ENCODE data around the gene C15orf40. TPM values are rescaled to one million over a fixed set of nuclear protein-coding genes. Genes with fewer than 3 reads are reported as not detected.

The C15orf40 gene
- total RNA-seq, 1 experiment from 2014 or later, result 27.5 TPM

- ChIA-PET POLR2A (no interaction called here), CTCF (interaction anchor here (0.8 to 1.7 kb wide), 8 partner anchors 12 to 469 kb away, joined by 3 to 10 read pairs (median 4); partner anchors contain the start of gene C15orf40)
- no peak for DNase-seq (ENCODE audit: low spot score)
- H3K4me3 Mint-ChIP-seq, result no peak overlapping the region
- no peak overlapping the region for H3K27ac Mint-ChIP-seq
- ATAC-seq, result no peak
- H3K4me1 Mint-ChIP-seq, result no peaks in the 10 kb centered on the region
- peaks cover 2% of the 10 kb centered on the region; the same call in 1 of the 2 replicates for H3K27me3 Mint-ChIP-seq (ENCODE audit: low read depth)
- TF ChIP-seq, protein P1, sequence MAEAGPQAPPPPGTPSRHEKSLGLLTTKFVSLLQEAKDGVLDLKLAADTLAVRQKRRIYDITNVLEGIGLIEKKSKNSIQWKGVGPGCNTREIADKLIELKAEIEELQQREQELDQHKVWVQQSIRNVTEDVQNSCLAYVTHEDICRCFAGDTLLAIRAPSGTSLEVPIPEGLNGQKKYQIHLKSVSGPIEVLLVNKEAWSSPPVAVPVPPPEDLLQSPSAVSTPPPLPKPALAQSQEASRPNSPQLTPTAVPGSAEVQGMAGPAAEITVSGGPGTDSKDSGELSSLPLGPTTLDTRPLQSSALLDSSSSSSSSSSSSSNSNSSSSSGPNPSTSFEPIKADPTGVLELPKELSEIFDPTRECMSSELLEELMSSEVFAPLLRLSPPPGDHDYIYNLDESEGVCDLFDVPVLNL (CRISPR knock-in tag; IDR thresholded peaks at IDR 0.05; ENCODE audit: borderline replicate concordance, low read depth), result no peak
- no peak for TF ChIP-seq JAZF1 (CRISPR knock-in tag; IDR thresholded peaks at IDR 0.05)
- TF ChIP-seq ZNF263 (CRISPR knock-in tag; IDR thresholded peaks at IDR 0.05; ENCODE audit: low read depth), result no peak
- TF ChIP-seq NFATC4 (CRISPR knock-in tag; IDR thresholded peaks at IDR 0.05), result no peak
- TF ChIP-seq MLX (CRISPR knock-in tag; IDR thresholded peaks at IDR 0.05), result no peak
- TF ChIP-seq, protein P2, sequence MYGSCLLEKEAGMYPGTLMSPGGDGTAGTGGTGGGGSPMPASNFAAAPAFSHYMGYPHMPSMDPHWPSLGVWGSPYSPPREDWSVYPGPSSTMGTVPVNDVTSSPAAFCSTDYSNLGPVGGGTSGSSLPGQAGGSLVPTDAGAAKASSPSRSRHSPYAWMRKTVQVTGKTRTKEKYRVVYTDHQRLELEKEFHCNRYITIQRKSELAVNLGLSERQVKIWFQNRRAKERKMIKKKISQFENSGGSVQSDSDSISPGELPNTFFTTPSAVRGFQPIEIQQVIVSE (CRISPR knock-in tag; IDR thresholded peaks at IDR 0.05; ENCODE audit: borderline replicate concordance), result no peak
- H3K36me3 Mint-ChIP-seq, result peaks cover 4% of the 10 kb centered on the region
- 0 out of 2 replicates have a peak, but pooled peaks cover 3% of the 10 kb centered on the region for H3K9me3 Mint-ChIP-seq
These were observed 12.0 kb downstream of the C15orf40 start for GRCh38 chr15:82999426-82999825.

GRCh38 chr15:82995938-82996337 lies 15.5 kb downstream of the C15orf40 start:
- no peak overlapping the region for H3K27ac Mint-ChIP-seq
- ATAC-seq (no peak), DNase-seq (ENCODE audit: low spot score) (no peak)
- CTCF ChIA-PET, result interaction anchor here (1.9 kb wide), 1 partner anchor 146 kb away, joined by 7 read pairs; no protein-coding TSS in a partner anchor
- peaks cover 4% of the 10 kb centered on the region for H3K36me3 Mint-ChIP-seq
- H3K4me3 Mint-ChIP-seq, result no peak overlapping the region
- no peaks in the 10 kb centered on the region for H3K4me1 Mint-ChIP-seq
- 0 out of 2 replicates have a peak, but pooled peaks cover 3% of the 10 kb centered on the region for H3K9me3 Mint-ChIP-seq
- POLR2A ChIA-PET, result no interaction called here
- no peak for TF ChIP-seq ZNF317 (CRISPR knock-in tag; IDR thresholded peaks at IDR 0.05; ENCODE audit: borderline replicate concordance, low read depth)
- no peak for TF ChIP-seq OVOL2 (CRISPR knock-in tag; IDR thresholded peaks at IDR 0.05; ENCODE audit: borderline replicate concordance)
- peaks cover 2% of the 10 kb centered on the region; the same call in 1 of the 2 replicates for H3K27me3 Mint-ChIP-seq (ENCODE audit: low read depth)

DNA sequence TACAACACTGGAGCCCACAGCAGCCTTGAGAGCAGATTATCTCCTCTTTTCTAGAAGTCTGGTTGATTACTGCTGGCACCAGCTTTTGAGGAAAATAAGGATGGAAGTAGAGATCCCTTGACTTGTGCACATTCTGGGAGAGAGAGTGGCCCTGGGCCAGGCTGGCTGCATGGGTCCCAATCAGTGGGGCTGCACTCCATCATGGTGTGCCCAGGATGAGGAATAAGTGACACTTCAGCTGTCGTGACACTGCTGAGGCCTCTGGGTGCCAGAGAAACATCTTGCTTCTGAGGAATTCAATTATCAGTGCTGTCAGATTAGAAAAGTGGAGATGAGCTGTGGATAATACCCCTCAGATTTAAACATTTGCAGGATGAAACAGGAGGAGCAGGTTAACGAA lies 16.4 kb downstream of the C15orf40 start:
- H3K4me1 Mint-ChIP-seq, result no peaks in the 10 kb centered on the region
- ChIA-PET CTCF (no interaction called here), POLR2A (no interaction called here)
- peaks cover 8% of the 10 kb centered on the region for H3K36me3 Mint-ChIP-seq
- DNase-seq (ENCODE audit: low spot score) (no peak), ATAC-seq (no peak)
- 0 out of 2 replicates have a peak, but pooled peaks cover 3% of the 10 kb centered on the region for H3K9me3 Mint-ChIP-seq
- peaks cover 2% of the 10 kb centered on the region; the same call in 1 of the 2 replicates for H3K27me3 Mint-ChIP-seq (ENCODE audit: low read depth)
- TF ChIP-seq, protein P3, sequence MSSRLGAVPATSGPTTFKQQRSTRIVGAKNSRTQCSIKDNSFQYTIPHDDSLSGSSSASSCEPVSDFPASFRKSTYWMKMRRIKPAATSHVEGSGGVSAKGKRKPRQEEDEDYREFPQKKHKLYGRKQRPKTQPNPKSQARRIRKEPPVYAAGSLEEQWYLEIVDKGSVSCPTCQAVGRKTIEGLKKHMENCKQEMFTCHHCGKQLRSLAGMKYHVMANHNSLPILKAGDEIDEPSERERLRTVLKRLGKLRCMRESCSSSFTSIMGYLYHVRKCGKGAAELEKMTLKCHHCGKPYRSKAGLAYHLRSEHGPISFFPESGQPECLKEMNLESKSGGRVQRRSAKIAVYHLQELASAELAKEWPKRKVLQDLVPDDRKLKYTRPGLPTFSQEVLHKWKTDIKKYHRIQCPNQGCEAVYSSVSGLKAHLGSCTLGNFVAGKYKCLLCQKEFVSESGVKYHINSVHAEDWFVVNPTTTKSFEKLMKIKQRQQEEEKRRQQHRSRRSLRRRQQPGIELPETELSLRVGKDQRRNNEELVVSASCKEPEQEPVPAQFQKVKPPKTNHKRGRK (CRISPR knock-in tag; IDR thresholded peaks at IDR 0.05; ENCODE audit: borderline replicate concordance), result no peak
- TF ChIP-seq IRF2 (CRISPR knock-in tag; IDR thresholded peaks at IDR 0.05; ENCODE audit: borderline replicate concordance, low read depth) (no peak), TP53 (CRISPR knock-in tag; IDR thresholded peaks at IDR 0.05) (no peak), JUN (CRISPR knock-in tag; IDR thresholded peaks at IDR 0.05) (no peak), ZNF317 (CRISPR knock-in tag; IDR thresholded peaks at IDR 0.05; ENCODE audit: borderline replicate concordance, low read depth) (no peak), ESRRA (CRISPR knock-in tag; IDR thresholded peaks at IDR 0.05; ENCODE audit: borderline replicate concordance) (no peak), ERG (CRISPR knock-in tag; IDR thresholded peaks at IDR 0.05) (no peak), SP1 (CRISPR knock-in tag; conservative IDR thresholded peaks at IDR 0.05) (no peak), NR2C2 (CRISPR knock-in tag; IDR thresholded peaks at IDR 0.05) (no peak)
- TF ChIP-seq, protein P2 (CRISPR knock-in tag; IDR thresholded peaks at IDR 0.05; ENCODE audit: borderline replicate concordance), result no peak
- TF ChIP-seq, protein P4, sequence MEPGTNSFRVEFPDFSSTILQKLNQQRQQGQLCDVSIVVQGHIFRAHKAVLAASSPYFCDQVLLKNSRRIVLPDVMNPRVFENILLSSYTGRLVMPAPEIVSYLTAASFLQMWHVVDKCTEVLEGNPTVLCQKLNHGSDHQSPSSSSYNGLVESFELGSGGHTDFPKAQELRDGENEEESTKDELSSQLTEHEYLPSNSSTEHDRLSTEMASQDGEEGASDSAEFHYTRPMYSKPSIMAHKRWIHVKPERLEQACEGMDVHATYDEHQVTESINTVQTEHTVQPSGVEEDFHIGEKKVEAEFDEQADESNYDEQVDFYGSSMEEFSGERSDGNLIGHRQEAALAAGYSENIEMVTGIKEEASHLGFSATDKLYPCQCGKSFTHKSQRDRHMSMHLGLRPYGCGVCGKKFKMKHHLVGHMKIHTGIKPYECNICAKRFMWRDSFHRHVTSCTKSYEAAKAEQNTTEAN (CRISPR knock-in tag; IDR thresholded peaks at IDR 0.05), result no peak
- H3K4me3 Mint-ChIP-seq, result no peak overlapping the region
- H3K27ac Mint-ChIP-seq, result no peak overlapping the region

Measured in WTC11 (cell line).